Mucosa of descending colon (tissue), 3 donors: ENCODE measurements around the gene ADCY7. TPM values are rescaled to one million over a fixed set of nuclear protein-coding genes. Genes with fewer than 3 reads are reported as not detected.

Experiments
- ATAC-seq: fragments of 200-7000 bp; cut with Tn5 transposase; one replicate; pipeline ENCODE4 v1.9.1; 2020; ENCODE audit warnings: mild to moderate bottlenecking, moderate library complexity
- DNase-seq, 3 donors: peaks; one replicate each; pipeline ENCODE4 v3.0.0-alpha.2; 2020
- H3K36me3 ChIP-seq: fragments of 200-600 bp; one replicate; pipeline ENCODE4 v1.8.0; 2021; ENCODE audit warnings: low read depth, mild to moderate bottlenecking
- H3K4me1 ChIP-seq: fragments of 200-600 bp; one replicate; pipeline ENCODE4 v1.8.0; 2021; ENCODE audit warnings: low read depth, mild to moderate bottlenecking
- H3K4me3 ChIP-seq: fragments of 200-600 bp; one replicate; pipeline ENCODE4 v1.8.0; 2021; ENCODE audit warnings: mild to moderate bottlenecking
- H3K9me3 ChIP-seq: fragments of 200-600 bp; one replicate; pipeline ENCODE4 v1.8.0; 2021; ENCODE audit warnings: mild to moderate bottlenecking
- CTCF ChIP-seq: fragments of 200-600 bp; IDR thresholded peaks from one replicate; pipeline ENCODE4 v1.8.0; 2022; ENCODE audit warnings: antibody characterized with exemption, mild to moderate bottlenecking
- intact Hi-C, 2 donors: fragments of 100-400 bp; cut with DNase I in 1 of 2; cut with micrococcal nuclease in 1 of 2; formaldehyde crosslinking; loops; one replicate each; pipeline versions ENCODE4 v1.11.0 to v1.11.1; 2022; cut with DNase I, micrococcal nuclease
- total RNA-seq, 3 donors: library from RNA; stranded (reverse); fragmentation: NEBNext Ultra II Directional in 2 of 3; extraction: Animal tissue kit (Norgen Biotek cat#: 25700) in 2 of 3; gene quantifications; one replicate each; pipeline versions ENCODE4 v1.2.1 to v1.2.4, GENCODE V29; 2021 to 2023
- donor health status: DM: no; HTN: no; CAD: no; lungs with moderate emphysema.
- donor health status: DM: no; HTN: no; CAD: no.
- donor health status: DM: no; HTN: yes; CAD: no.

ADCY7 gene
- total RNA-seq, 3 donors from 2014 or later, result 12.4 to 25.0 (median 22.7) TPM

GRCh38 chr16:50313596-50314478 is 47.5 kb downstream of the ADCY7 start:
- Histone ChIP-seq H3K4me1 (no peaks in the 10 kb centered on the region), H3K9me3 (no peaks in the 10 kb centered on the region), H3K36me3 (peaks cover 3% of the 10 kb centered on the region), H3K4me3 (no peak overlapping the region)
- DNase-seq (peak in 1 of 3 donors; percentile 72), ATAC-seq (peak; percentile 43)
- intact Hi-C loops, result no loop called here
- no peak for TF ChIP-seq CTCF

GRCh38 chr16:50314665-50315064 is 48.3 kb downstream of the ADCY7 start:
- no peak for ATAC-seq
- H3K4me1 ChIP-seq, result no peaks in the 10 kb centered on the region
- H3K36me3 ChIP-seq, result peaks cover 6% of the 10 kb centered on the region
- DNase-seq, result no peak
- no peaks in the 10 kb centered on the region for H3K9me3 ChIP-seq
- no peak overlapping the region for H3K4me3 ChIP-seq
- no peak for TF ChIP-seq CTCF
- intact Hi-C loops, result no loop called here

GRCh38 chr16:50315346-50315997 is 49.1 kb downstream of the ADCY7 start:
- Histone ChIP-seq H3K9me3 (no peaks in the 10 kb centered on the region), H3K4me1 (no peaks in the 10 kb centered on the region), H3K36me3 (peaks cover 8% of the 10 kb centered on the region), H3K4me3 (no peak overlapping the region)
- no peak for ATAC-seq
- intact Hi-C loops, result no loop called here
- DNase-seq, result no peak
- TF ChIP-seq CTCF, result no peak

DNA sequence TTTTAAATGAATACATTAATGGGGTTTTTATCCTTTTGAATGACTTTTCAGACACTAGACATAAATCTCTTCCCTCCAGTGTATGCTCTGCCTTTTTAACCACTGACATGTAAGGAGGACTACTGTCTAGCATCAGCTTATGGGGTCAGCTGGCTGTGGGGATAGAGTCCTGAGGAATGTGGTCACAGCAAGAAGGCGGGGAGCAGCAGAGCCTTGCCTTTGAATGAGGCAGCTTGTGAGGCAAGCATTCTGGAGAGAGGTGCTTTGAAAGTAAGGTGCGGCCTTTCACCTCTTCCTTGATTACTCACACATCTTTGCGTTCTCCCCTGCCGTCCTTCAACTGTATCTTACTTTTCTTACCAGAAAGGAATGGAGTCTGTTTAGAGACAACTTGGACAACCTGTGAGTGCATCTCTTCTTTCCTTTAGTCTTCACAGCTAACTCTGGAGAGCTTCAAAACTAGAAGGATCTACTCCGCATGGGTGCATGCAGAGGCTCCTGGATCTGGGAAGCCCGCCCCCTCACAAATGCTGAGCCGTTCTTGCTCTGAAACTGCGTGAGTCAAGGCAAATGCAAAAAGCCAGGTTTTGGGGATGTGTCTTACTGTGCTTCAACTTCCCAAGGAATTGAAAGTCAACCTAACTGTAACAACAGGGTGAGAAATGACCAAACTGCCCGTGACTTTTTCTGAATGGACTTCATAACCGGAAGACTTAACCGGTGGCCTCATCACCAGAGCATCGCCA is 49.9 kb downstream of the ADCY7 start:
- no peaks in the 10 kb centered on the region for H3K9me3 ChIP-seq
- no peak for TF ChIP-seq CTCF
- no peak for ATAC-seq
- no peak for DNase-seq
- H3K4me1 ChIP-seq, result no peaks in the 10 kb centered on the region
- intact Hi-C loops, result no loop called here
- no peak overlapping the region for H3K4me3 ChIP-seq
- H3K36me3 ChIP-seq, result peaks cover 8% of the 10 kb centered on the region

DNA sequence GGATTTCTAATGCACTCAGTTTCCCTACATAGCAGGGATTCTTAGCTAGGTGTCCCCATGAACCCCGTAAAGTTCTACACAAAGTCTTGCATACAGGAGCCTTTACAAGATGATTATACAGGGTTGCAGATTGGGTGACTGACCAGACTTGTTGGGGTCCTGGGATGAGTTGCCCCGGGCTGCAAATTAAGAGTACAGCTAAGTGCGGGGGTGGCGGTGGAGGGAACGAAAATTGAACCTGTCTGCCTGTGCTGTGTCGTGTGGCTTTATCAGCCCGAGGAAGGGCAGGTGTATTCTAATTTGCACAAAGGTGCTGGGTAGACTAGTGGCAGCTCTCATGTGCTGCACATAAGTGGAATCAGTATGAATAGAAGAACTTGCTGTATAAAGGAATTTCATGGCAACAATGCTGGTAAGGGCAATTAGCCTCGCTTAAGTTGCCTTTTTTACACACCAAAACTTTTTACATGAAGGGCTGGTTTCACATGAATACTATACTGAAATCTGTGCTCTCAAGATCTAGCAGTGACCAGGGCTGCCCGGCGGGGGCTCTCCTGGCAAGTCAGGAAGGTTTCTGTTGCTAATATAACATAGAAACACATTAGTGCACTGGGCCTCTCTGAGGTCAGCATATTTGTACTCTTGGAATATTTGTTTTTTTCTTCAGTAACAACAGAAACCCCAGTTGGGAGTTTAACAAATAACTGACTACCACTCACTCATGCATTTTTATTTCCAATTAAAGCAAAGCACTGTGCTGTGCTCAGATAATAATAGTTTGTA is 50.7 kb downstream of the ADCY7 start:
- no peak for TF ChIP-seq CTCF
- intact Hi-C loops, result no loop called here

More for the DNA sequence above, 50.7 kb downstream of the ADCY7 start:
- no peak for DNase-seq
- H3K36me3 ChIP-seq, result peaks cover 8% of the 10 kb centered on the region
- no peak overlapping the region for H3K4me3 ChIP-seq
- no peaks in the 10 kb centered on the region for H3K4me1 ChIP-seq
- H3K9me3 ChIP-seq, result no peaks in the 10 kb centered on the region
- no peak for ATAC-seq
